Measurements from ENCODE around the gene CHST13.
"Not testable (repeated sequence)": the region's sequence is repeated elsewhere in the genome, so short reads cannot be mapped to it uniquely, and the experiment has no call there.

The CHST13 gene

DNA sequence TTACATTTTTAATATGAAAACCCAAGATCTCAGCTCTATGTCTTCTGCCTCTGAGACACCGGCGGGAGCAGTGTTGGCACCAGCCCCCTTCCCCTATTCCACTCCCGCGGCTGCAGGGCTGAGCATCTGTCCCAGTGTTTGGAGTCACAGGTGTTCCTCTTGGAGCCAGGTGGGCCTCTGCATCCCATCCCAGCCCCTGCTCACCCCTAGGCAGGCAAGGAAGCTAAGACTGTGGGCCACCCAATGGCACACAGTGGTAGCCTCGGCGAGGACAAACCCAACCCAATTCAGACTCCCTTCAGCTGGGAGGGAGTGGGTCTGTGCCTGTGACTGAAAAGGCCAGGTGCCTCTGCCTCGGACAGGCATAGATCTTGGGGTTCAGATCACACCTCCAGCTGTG, 3.1 kb downstream of the CHST13 start:
- DNase-seq: no peak

- no peak for DNase-seq
Observed at GRCh38 chr3:126527455-126528211, 3.7 kb downstream of the CHST13 start.

DNA sequence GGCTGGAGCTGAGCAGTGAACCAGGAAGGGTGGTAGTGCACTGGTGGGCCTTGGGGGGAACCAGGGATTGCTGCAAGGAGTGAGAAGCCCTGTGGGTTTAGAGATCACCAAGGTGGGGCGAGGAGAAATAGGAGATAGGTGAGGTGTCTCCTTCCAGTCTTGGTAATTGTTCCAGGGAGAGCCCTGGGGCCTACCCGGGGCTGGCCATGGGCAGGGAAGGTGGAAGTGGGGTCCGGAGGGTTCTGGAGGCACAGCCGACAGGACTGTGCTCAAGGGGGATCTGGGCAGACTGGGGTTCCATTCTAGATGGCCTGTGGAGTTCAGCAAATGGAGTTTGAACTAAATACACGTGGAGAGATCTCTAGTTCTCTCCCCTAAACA, 4.5 kb downstream of the CHST13 start:
- DNase-seq: no peak

DNA sequence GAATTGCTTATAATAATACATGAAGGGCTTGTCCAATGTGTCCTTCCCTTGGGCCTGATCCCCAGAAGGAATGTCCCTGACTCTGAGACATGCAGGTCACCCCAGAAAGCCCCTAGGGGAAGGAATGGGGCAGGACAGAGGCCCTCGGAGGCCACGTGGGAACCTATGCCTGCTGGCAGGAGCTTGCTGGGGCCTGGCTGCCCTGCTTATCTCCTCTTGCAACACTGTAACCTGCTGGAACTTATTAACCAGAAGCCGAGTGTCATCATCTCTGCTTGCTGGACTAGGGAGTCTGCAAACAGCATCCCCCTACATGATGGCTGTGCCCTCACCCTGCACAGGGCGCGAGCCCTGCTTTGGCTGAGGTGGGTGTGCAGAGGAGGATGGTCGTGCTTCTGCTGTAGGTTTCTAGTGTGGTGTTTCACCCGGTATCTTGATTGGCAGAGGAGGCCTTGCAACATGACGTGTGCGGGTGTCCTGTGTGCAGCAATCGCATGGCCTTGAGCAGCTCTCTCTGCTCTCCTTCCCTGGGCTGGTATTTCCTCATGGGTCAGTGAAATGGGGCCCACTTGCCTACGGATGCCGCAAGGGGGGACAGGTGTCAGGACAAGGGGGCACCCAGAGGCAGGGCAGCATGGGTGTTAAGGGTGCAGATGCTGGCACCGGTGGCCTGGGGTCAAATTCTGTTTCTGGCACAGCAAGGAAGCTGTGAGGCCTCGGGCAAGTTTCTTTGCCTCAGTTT, 5.0 kb downstream of the CHST13 start:
- DNase-seq: no peak

DNA sequence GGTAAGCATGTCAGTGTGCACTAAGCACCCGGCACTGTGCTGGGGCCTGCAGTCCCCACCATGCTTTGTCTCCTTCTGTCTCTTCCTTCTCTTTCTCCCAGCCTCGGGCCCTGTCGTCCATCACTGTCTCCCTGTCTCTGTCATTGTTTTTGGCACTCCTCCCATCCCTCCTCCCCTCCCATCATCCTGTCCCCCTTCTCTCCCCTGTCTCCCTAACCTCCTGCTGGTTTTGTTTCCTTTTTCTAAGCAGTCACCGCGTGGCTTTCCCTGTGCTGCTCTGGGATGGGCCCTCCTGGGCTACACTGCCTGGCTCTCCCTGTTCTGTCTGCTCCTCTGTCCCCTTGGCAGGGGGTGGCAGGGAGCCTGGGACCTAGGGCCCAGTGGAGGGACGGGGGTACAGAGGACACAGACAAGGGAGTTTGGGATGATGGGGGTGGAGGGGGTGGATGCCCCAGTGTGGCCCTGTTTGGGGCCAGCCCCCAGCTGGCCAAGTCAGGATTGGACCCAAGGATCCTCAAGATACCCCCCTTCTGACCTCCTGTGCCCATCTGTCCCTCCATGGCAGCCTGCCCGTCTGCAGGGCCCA, 5.7 kb downstream of the CHST13 start:
- DNase-seq: no peak

DNA sequence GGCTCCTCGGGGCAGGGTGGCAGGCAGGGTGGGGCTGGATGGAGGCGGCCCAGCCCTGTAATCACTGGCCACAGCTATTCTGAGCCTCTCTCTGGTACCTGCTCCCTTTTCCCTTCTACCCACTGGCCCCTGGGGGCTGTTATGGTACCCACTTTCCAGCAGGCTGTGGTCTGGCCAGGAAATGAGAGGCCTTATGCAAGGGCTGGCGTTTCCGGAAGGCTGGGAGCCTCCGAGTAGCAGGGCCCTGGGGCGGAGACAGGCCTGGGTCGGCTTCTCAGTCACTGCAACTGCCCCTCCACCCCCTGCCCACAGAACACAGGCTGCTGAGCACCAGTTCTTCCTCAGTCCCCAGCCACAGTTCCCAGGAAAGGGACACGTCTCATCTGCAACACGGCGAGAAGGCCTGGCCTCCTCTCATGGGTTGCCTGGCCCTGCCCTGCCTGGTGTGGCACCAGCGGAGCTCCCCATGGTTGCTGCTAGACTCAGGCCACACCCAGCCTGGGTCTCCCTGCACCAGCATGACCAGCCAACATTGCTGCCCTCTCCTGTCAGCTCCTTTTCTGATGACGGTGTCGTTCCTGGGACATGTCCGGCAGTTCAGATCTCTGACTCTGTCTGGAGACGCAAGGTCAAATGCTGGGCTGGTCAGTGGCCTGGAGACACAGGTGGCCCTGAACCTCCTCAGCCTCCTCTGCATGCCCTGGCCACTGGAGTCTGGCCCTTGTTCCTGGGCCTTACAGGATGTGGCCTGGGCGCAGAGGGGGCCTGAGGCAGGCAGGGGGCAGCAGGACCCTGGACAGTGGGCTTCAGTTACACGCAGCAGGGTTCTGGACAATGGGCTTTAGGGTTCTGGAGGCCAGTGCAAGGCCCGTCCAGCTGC, 6.5 kb downstream of the CHST13 start:
- DNase-seq: no peak

GRCh38 chr3:126531051-126531330, 7.0 kb downstream of the CHST13 start:
- DNase-seq: no peak

DNA sequence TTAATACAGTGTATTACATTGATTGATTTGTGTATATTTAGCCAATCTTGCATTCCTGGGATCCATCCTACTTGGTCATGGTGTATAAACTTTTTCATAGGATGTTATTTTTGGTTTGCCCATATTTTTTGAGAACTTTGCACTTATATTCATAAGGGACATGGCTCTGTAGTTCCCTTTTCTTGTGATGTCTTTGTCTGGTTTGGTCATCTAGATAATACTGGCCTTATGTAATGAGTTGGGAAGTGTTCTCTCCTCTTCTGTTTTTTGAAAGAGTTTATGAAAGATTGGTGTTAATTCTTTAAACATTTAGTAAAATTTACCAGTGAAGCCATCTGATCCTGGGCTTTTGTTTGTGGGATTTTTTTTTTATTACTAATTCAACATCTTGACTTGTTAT, 9.6 kb downstream of the CHST13 start:
- no peak for DNase-seq

- DNase-seq: not testable (repeated sequence)
Observed at GRCh38 chr3:126534716-126535115, 10.8 kb downstream of the CHST13 start.

DNA sequence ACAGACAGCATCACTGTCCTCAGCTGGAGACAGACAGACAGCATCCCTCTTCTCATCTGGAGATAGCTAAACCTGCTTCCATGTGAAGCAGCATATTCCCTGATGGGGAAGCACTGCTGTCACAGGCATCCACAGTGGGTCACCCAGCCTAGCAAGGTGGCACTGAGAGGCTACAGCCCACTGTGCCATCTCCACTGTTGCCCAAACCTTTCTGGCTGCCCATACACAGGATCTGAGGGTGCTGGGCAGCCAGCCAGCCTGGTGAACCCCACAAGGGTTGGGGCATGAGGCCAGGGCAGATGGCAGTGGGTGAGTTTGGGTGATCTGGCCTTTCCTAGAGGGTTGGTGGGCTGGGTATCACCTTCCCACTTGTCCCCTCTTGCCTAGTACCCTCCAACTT, 11.7 kb downstream of the CHST13 start:
- DNase-seq: no peak

- no peak for DNase-seq
Observed at GRCh38 chr3:126536126-126536525, 12.2 kb downstream of the CHST13 start.

- no peak for DNase-seq
Observed at GRCh38 chr3:126537116-126537729, 13.3 kb downstream of the CHST13 start.

DNA sequence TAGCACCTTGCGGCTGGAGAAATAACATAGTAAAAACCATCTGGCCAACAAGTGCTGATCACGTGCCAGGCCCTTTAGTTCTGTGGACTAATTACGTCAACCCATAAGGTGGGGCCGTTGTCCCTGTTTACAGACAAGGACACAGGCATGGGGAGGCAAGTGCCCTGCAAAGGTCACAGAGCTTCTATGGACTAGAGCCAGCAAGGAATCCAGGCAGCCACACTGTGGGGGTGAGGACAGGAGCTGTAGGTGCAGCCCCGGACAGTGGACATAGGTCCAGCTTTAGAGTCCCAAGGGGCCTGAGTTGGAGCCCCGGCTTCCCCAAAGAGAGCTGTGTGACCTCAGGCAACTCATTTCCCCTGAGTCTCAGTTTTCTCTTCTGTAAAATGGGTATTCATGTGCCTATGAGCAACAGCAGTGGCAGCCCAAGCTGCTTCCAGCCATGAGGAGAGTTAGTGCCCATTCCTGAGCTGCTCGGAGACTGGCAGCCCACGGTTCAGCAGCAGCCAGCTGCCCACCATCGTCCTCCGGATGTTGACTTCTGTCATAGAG, 13.9 kb downstream of the CHST13 start:
- DNase-seq: no peak

DNA sequence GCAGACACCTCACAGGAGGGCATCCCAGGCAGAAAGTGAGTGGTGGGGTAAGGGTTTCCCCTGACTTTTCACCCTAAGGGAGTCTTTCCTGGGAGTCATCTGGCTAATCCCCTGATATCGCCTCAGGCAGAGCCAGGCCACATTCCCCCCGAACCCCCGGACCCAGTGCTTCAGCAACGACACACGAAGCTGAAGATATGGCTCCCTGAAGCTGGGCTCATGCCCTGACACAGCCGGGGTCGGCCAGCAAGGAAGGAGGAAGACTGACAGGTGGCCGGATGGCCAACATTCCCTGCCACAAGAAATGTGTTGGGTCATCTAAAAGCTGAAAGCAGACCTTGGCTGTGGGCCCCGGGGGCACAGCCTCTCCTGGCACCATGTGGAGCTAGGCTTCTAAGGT, 14.4 kb downstream of the CHST13 start:
- DNase-seq: no peak

- no peak for DNase-seq
Observed at GRCh38 chr3:126538966-126539365, 15.0 kb downstream of the CHST13 start.

- no peak for DNase-seq
Observed at GRCh38 chr3:126539558-126540250, 15.7 kb downstream of the CHST13 start.

- DNase-seq: peak; percentile 34
Observed at GRCh38 chr3:126540342-126540849, 16.4 kb downstream of the CHST13 start.

DNA sequence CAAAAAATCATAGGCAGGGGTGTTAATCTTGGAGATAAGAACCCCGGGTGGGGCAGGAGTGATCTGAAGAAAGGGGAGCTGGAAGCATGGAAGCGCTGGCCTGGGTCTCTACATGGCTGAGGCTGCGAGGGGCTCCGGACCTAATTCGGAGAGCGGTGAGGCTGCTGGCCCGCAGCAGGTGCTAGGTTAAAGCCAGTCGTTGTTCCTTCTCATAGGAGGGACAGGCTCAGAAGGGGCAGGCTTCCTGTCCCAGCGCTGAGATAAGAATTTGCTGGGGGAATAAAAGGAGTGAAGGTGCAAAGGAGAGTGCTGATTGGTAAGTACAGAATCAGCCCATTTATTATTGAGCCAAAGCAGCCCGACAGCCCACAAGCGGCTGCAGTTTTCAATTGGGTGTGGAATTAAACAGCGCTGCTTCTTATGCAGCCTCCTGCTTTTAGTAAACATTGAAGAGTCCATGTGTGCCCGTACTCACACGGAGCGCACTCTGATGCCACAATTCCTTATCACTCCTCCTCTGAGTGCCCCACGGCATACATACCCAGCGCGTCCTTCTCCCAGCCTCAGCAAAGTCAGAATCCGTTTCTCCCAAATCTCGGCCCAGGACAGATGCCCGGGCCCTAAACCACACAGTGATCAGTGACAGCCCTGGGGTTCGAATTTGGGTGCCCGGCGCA, 17.1 kb downstream of the CHST13 start:
- DNase-seq: no peak

DNA sequence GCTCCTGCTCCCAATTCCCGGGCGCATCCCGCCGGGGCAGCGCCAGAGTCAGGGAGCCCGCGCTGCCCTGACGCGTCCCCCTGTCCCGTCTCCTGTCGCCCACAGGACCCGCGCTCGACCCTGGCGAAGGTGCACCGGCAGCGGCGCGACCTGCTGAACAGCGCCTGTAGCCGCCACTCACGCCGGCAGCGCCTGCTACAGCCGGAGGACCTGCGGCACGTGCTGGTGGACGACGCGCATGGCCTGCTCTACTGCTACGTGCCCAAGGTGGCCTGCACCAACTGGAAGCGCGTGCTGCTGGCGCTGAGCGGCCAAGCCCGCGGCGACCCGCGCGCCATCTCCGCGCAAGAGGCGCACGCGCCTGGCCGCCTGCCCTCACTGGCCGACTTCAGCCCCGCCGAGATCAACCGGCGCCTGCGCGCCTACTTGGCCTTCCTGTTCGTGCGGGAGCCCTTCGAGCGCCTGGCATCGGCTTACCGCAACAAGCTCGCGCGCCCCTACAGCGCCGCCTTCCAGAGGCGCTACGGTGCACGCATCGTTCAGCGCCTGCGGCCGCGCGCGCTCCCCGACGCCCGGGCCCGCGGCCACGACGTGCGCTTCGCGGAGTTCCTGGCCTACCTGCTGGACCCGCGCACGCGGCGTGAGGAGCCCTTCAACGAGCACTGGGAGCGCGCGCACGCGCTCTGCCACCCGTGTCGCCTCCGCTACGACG, 17.8 kb downstream of the CHST13 start:
- no peak for DNase-seq
